GM18511 (cell line): ENCODE results near the gene NPTXR.

ENCODE experiments used
- ATAC-seq: cut with Tn5 transposase; IDR thresholded peaks from one replicate; pipeline ENCODE4 v1.9.1; 2021; ENCODE audit warnings: mild to moderate bottlenecking, moderate library complexity; ENCODE audit not compliant: unreplicated experiment

Gene NPTXR

GRCh38 chr22:38799265-38800002 lies 44.4 kb downstream of the NPTXR start:
- no peak for ATAC-seq

GRCh38 chr22:38798496-38798895 lies 45.3 kb downstream of the NPTXR start:
- no peak for ATAC-seq

GRCh38 chr22:38796262-38796957 lies 47.4 kb downstream of the NPTXR start:
- ATAC-seq, result no peak

GRCh38 chr22:38795569-38795968 lies 48.3 kb downstream of the NPTXR start:
- ATAC-seq, result no peak

DNA sequence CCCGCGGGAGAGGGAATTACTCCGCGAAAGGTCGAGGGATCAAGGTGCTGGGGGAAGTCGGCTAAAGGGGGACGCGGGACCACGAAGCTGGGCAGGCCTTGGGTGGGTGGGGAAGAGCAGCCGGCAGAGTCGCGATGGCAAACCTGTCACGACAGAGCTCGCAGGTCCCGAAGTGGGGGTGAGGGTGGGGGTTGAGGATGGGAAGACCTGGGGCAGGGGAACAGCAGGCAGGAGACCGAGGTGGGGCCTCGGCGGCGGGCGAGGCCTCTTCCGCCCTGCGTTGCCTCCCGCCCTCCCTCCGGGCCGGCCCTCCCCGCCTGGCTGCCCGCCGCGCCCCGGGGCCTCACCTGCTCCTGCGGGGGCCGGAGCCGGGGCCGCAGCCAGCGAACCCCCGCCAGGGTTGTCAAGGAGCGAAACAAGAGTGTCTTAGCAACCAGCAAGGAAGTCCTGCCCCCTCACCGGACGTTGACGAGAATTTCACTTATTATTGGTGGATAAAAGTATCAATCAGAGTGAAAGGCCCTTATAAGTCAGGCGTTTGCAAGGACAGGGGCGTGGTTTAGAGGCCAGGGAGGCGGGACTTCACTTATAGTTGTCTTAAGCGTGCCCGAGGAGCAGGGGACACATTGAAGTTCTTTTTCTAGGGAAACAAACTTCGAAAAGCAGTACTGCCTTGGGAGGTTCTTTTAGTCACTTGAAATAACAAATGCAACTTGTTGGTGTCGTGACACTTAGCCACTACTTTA lies 49.9 kb downstream of the NPTXR start, which contains the start of gene DNAL4:
TSS of gene DNAL4 (minus strand) at position 423 of the 746 bp plus-strand sequence. CDS start 11,412 bp downstream, outside the sequence.
- peak; percentile 96 for ATAC-seq

DNA sequence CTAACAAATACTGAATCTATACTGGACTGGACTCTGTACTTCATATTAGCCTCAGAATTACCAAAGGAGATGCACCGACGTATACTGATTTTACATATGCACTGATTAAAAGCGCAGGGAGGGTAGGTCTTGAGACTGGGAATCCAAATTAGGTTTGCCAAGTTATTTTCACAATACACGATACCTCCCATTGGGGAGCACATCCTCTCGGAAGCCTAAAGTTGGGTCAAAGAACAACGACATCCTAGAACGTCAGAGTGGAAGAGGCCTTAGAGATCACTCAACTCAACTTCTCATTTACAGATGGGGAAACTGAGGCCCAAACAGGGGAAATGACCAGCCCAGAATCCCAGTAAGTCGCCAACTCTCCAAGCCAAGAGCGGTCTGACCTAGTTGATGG lies 50.5 kb downstream of the NPTXR start:
- ATAC-seq, result no peak

- no peak for ATAC-seq
Observed at GRCh38 chr22:38792833-38793232, 51.0 kb downstream of the NPTXR start.

GRCh38 chr22:38789606-38790005 lies 54.2 kb downstream of the NPTXR start:
- no peak for ATAC-seq

GRCh38 chr22:38788846-38789245 lies 55.0 kb downstream of the NPTXR start:
- no peak for ATAC-seq

- ATAC-seq, result no peak
Observed at GRCh38 chr22:38788021-38788816, 55.6 kb downstream of the NPTXR start.

- ATAC-seq, result no peak
Observed at GRCh38 chr22:38786631-38787030, 57.2 kb downstream of the NPTXR start.

DNA sequence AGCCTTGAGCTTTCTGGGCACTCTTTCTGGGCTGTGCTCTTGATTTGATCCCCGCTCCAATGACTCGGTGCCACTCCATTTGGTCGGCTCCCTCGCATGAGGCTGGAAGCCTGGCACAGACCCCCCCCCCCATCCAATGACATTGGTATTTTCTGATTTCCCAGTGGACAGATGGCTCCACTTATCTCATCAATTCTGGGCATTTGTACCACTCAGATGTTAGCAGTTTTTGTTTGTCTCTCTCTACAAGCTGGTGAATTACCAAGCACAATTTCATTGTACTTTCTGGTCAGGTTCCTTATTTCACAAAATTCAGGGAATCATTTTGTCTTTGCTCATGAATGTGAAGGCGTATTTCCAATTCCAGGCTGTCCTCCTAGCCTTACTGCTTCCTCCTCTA lies 59.0 kb downstream of the NPTXR start:
- no peak for ATAC-seq

GRCh38 chr22:38784035-38784434 lies 59.8 kb downstream of the NPTXR start:
- ATAC-seq, result no peak

GRCh38 chr22:38783095-38783615 lies 60.7 kb downstream of the NPTXR start:
- ATAC-seq, result no peak

GRCh38 chr22:38782402-38783094 lies 61.3 kb downstream of the NPTXR start:
- no peak for ATAC-seq

GRCh38 chr22:38781033-38781432 lies 62.8 kb downstream of the NPTXR start:
- no peak for ATAC-seq

DNA sequence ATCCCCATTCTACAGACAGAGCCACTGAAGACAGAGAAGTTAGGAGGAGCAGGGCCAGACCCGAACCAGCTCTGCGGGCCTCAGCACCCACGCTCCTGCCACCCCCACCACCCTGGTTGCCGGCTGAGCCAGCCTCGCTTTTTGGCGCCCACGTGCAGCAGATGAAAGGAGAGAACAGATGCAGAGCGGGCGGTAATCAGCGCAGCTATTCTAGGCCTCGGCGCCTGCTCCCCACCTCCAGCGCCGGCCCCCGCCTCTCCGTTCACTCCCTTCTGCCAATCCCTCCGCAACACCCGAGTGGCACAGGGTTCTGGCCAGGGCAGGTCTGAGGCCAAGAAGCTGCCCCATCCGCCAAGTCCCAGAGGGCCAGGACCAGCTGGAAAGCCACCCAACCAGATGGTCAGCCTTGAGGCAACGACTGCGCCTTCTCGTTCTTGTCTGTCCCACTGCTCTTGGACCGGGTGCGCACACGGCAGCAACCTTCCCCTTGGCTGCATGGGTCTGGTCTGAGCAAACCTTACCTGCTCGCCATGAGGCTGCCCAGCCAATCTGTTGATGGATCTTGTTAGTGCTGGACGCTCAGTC lies 66.6 kb downstream of the NPTXR start:
- ATAC-seq, result no peak

DNA sequence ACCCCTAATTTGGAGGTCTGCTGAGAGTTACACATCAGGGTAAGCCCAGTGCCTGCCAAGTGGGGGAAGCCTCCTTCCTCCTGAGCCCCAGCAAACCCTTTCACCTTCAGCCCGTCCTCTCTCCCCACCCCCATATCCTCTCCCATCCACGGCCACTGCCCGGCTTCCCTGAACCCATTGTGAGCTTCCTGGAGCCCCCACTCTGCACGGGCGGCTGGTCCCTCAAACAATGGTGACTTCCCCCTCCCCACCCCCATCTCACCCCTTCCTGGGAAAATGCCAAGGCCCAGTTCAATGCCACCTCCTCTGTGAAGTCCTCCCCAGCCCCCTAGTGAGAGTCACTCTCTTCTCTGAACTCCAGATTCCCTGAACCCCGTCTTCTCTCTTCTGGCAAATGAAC lies 67.7 kb downstream of the NPTXR start:
- ATAC-seq, result no peak

DNA sequence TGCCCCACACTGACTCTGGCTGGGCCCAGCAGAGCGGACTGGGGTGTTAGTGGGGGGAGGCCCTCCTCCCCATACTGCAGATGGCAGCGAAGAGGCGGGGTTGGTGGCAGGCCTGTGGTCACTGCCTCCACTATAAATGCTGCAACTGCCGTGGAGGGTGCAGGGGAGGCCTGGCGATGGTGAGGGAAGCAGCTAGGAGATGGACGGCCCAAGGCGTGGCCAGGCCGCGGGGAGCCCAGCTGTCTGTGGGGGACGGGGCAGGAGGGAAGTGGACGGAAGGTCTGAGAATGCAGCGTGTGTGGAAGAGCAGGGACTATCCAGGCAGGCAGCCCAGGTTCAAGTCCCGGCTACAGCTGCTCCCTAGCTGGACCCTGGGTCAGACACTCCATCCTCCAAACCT lies 68.2 kb downstream of the NPTXR start:
- no peak for ATAC-seq
